IPS-NIHi11 (cell line): ENCODE measurements around the gene TAF11L14.

Experiments used
- DNase-seq: peaks from one replicate; pipeline ENCODE4 v3.0.0; 2012; ENCODE audit warnings: mixed read lengths, low spot score

The TAF11L14 gene

DNA sequence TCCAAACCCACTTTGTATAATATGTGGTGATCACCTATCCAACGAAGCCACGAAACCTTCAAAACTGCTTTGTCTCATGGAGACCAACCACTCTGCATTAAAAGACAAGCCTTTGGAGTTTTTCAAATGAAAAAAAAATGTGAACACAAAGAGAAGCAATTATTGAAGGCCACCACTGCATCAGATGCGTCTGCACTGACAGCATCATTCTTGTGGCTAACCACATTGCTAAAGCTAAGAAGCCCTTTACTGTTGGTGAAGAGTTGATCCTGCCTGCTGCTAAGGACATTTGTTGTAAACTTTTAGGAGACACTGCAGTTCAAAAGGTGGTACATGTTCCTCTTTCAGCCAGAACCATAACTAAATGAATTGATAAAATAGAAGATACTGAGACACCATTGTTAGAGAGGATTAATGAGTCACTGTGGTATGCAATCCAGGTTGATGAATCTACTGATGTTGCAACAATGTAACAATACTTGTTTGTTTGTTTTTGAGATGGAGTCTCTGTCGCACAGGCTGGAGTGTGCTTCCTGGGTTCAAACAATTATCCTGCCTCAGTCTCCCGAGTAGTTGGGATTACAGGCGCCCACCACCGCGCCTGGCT, 45.4 kb downstream of the TAF11L14 start:
- no peak for DNase-seq

DNA sequence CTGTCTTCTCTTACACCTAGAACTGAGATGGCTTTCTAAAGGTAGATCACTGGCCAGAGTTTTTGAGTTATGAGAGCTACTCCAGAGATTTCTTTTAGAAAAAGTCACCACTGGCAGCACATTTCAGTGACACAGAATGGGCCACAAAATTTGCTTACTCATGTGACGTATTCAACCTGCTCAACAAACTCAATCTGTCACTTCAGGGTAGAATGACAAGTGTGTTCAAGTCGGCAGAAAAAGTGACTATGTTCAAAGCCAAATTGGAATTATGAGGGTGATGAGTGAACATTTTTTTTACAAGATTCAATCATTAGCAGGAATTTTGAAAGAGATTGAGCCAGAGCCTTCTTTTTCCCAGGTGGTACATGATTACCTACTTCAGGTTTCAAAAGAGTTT, 46.5 kb downstream of the TAF11L14 start:
- no peak for DNase-seq
